Liver (tissue), 9 donors: Measurements from ENCODE around the gene SARDH. TPM values are rescaled to one million over a fixed set of nuclear protein-coding genes. Genes with fewer than 3 reads are reported as not detected.
"Not testable (repeated sequence)": the region's sequence is repeated elsewhere in the genome, so short reads cannot be mapped to it uniquely, and the experiment has no call there.

Experiments
- DNase-seq: peaks from one replicate; pipeline ENCODE4 v3.0.0-alpha.2; 2017; ENCODE audit warnings: low spot score
- H3K27ac ChIP-seq, 2 donors: one replicate each; pipeline ENCODE4 v1.7.0; 2013; ENCODE audit warnings: inconsistent platforms in 2 of 2, low read length in 2 of 2, control low read depth in 1 of 2, low read depth in 1 of 2, mild to moderate bottlenecking in 1 of 2
- H3K27me3 ChIP-seq, 4 donors: one replicate each; pipeline versions ENCODE4 v1.6.1 to v1.7.0; 2013; ENCODE audit warnings: low read length in 3 of 4, inconsistent platforms in 1 of 4, mild to moderate bottlenecking in 1 of 4, moderate library complexity in 1 of 4; ENCODE audit not compliant: control insufficient read depth in 4 of 4, insufficient read depth in 4 of 4
- H3K36me3 ChIP-seq, 4 donors: one replicate each; pipeline versions ENCODE4 v1.6.1 to v1.7.0; 2013; ENCODE audit warnings: low read length in 3 of 4, mild to moderate bottlenecking in 3 of 4, low read depth in 1 of 4, moderate library complexity in 1 of 4; ENCODE audit not compliant: control insufficient read depth in 4 of 4, insufficient read depth in 3 of 4
- H3K4me1 ChIP-seq, 4 donors: one replicate each; pipeline versions ENCODE4 v1.6.1 to v1.7.0; 2013; ENCODE audit warnings: low read length in 3 of 4, mild to moderate bottlenecking in 3 of 4, moderate library complexity in 1 of 4; ENCODE audit not compliant: control insufficient read depth in 4 of 4, insufficient read depth in 4 of 4
- H3K4me3 ChIP-seq, 3 donors: one replicate each; pipeline versions ENCODE4 v1.6.1 to v1.7.0; 2013; ENCODE audit warnings: low read length in 3 of 3, control low read depth in 1 of 3, low read depth in 1 of 3, mild to moderate bottlenecking in 1 of 3
- H3K9ac ChIP-seq, 2 donors: one replicate each; pipeline ENCODE4 v1.7.0; 2013; ENCODE audit warnings: low read length in 2 of 2, mild to moderate bottlenecking in 2 of 2, moderate library complexity in 2 of 2, control low read depth in 1 of 2, low read depth in 1 of 2
- H3K9me3 ChIP-seq, 4 donors: one replicate each; pipeline versions ENCODE4 v1.6.1 to v1.7.0; 2013; ENCODE audit warnings: low read length in 3 of 4; ENCODE audit not compliant: control insufficient read depth in 4 of 4
- EGR1 ChIP-seq, 2 donors: IDR thresholded peaks; 2 replicates each; pipeline ENCODE4 v1.6.1; 2016 to 2018; ENCODE audit warnings: antibody characterized with exemption in 2 of 2, low read depth in 2 of 2
- FOXA1 ChIP-seq: IDR thresholded peaks from 2 replicates; pipeline ENCODE4 v1.6.1; 2016; ENCODE audit warnings: antibody characterized with exemption
- FOXA2 ChIP-seq: IDR thresholded peaks from 2 replicates; pipeline ENCODE4 v1.6.1; 2016; ENCODE audit warnings: antibody characterized with exemption
- GABPA ChIP-seq, 2 donors: IDR thresholded peaks in 1 of 2; conservative IDR thresholded peaks in 1 of 2; 2 replicates each; pipeline ENCODE4 v1.6.1; 2016; ENCODE audit warnings: antibody characterized with exemption in 2 of 2, mild to moderate bottlenecking in 1 of 2, moderate library complexity in 1 of 2
- HNF4A ChIP-seq, 2 donors: conservative IDR thresholded peaks; 2 replicates each; pipeline ENCODE4 v1.6.1; 2016; ENCODE audit warnings: antibody characterized with exemption in 2 of 2, mild to moderate bottlenecking in 2 of 2
- NR2F2 ChIP-seq: IDR thresholded peaks from 2 replicates; pipeline ENCODE4 v1.6.1; 2016; ENCODE audit warnings: antibody characterized with exemption
- RAD21 ChIP-seq, 2 donors: IDR thresholded peaks; 2 replicates each; pipeline ENCODE4 v1.6.1; 2016; ENCODE audit warnings: antibody characterized with exemption in 2 of 2, mild to moderate bottlenecking in 2 of 2
- REST ChIP-seq: IDR thresholded peaks from 2 replicates; pipeline ENCODE4 v1.6.1; 2016; ENCODE audit warnings: antibody characterized with exemption, mild to moderate bottlenecking
- RXRA ChIP-seq, 2 donors: IDR thresholded peaks; 2 replicates each; pipeline ENCODE4 v1.6.1; 2017 to 2018; ENCODE audit warnings: antibody characterized with exemption in 2 of 2, mild to moderate bottlenecking in 1 of 2
- SP1 ChIP-seq: IDR thresholded peaks from 2 replicates; pipeline ENCODE4 v1.6.1; 2018; ENCODE audit warnings: antibody characterized with exemption, mild to moderate bottlenecking
- TAF1 ChIP-seq: conservative IDR thresholded peaks from 2 replicates; pipeline ENCODE4 v1.6.1; 2016; ENCODE audit warnings: antibody characterized with exemption, mild to moderate bottlenecking
- YY1 ChIP-seq: IDR thresholded peaks from 2 replicates; pipeline ENCODE4 v1.6.1; 2016; ENCODE audit warnings: antibody characterized with exemption, mild to moderate bottlenecking
- WGBS: extraction: QIAGEN DNeasy Blood & Tissue Kit; methylation state at CpG from one replicate; pipeline ENCODE4 v1.1.7; 2013; 5-methylcytosine and 5-hydroxymethylcytosine counted together
- polyA plus RNA-seq, 2 donors: library from polyadenylated mRNA; stranded (reverse) in 1 of 2; unstranded in 1 of 2; fragments of 200-250 nt in 1 of 2; fragments of >200 nt in 1 of 2; fragmentation: Nextera tagmentation in 1 of 2; extraction: Ambion mirVana in 1 of 2; gene quantifications; one replicate each; pipeline versions ENCODE4 v1.2.1 to v1.2.3, GENCODE V29; 2013 to 2015
- total RNA-seq, 2 donors: library from RNA; depleted of rRNA; stranded (reverse); fragments of >200 nt; gene quantifications; one replicate each; pipeline ENCODE4 v1.2.3, GENCODE V29; 2014
- donor health status: healthy.
- donor health status: healthy.
- donor health status: healthy.
- donor health status: healthy.
- donor health status: healthy.

SARDH gene
- total and polyA plus RNA-seq, 4 donors = 53.7 to 291 (median 63.4) TPM

DNA sequence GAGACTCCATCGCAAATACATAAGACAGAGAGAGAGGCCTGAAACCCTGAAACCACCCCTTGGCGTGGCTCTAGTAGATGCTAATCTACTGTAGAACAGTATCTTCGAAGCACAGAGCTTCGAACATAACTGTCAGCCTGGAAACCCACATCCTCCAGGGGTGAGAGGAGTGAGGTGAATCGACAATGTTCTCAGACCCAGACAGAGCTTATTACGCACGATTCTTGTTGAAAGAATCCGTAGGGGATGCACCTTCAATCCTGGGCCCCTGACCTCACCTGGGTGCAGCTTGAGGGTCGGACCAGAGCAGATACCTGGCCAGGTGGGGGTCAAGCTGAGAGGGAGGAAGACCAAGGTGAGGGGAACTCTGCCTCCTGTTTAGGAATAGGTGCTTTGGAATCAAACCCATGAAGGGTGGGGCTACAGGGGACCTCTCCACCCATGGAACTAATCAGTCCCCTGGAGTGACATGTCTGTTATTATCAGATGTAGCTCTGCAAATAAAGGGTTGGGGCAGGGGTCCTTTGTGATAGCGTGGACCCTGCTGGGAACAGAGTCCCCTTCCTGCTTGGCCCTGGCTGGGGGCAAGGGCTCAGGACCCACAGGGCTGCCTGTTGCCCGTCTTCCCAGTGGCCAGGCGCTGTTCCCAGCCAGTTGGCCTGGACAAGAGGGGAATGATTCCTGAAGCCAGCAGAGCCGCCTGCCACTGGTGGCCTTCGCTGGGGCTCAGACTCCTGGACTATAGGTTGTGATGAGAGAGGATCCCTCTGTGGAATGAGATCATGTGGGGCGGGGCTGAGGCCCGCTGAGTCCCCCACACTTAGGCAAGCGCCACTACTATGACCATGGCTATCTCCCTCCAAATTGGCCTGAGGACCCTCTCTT is 60.8 kb downstream of the SARDH start:
- peak overlapping the region in 1 of 2 donors; percentile 40 for H3K27ac ChIP-seq
- no peaks in the 10 kb centered on the region for H3K4me1 ChIP-seq
- WGBS = 93% methylated on average over 17 of the region's 17 CpGs
- H3K9me3 ChIP-seq = no peaks in the 10 kb centered on the region
- TF ChIP-seq FOXA2 = no peak
- no peak for TF ChIP-seq HNF4A (conservative IDR thresholded peaks at IDR 0.05)
- TF ChIP-seq TAF1 = no peak
- no peak for TF ChIP-seq SP1
- TF ChIP-seq GABPA (IDR thresholded peaks at IDR 0.05 in 1 of 2, conservative IDR thresholded peaks at IDR 0.05 in 1 of 2) = no peak
- no peak for TF ChIP-seq RAD21 (IDR thresholded peaks at IDR 0.05)
- TF ChIP-seq REST = no peak
- TF ChIP-seq NR2F2 = no peak
- TF ChIP-seq EGR1 (IDR thresholded peaks at IDR 0.05; ENCODE audit: low read depth in 2 of 2) = no peak
- TF ChIP-seq YY1 = no peak
- TF ChIP-seq FOXA1 = no peak
- H3K9ac ChIP-seq = no peak overlapping the region
- H3K27me3 ChIP-seq = no peaks in the 10 kb centered on the region
- DNase-seq = no peak
- no peak overlapping the region for H3K4me3 ChIP-seq
- peaks cover 7 to 34% (median 19%) of the 10 kb centered on the region in 4 donors for H3K36me3 ChIP-seq

- Histone ChIP-seq H3K9me3 (no peaks in the 10 kb centered on the region), H3K36me3 (peaks cover 9 to 37% (median 17%) of the 10 kb centered on the region in 4 donors), H3K27ac (peak overlapping the region; percentile 0 to 35), H3K27me3 (no peaks in the 10 kb centered on the region), H3K4me3 (no peak overlapping the region), H3K9ac (no peak overlapping the region), H3K4me1 (no peaks in the 10 kb centered on the region)
- DNase-seq = no peak
- 70% methylated on average over 10 of the region's 10 CpGs for whole genome bisulfite sequencing
- TF ChIP-seq RXRA (IDR thresholded peaks at IDR 0.05) = peak; percentile 16 to 48
- TF ChIP-seq RAD21 (IDR thresholded peaks at IDR 0.05) = peak in 1 of 2 donors; percentile 21
- TF ChIP-seq NR2F2 = peak; percentile 96
- no peak for TF ChIP-seq SP1
Measured at GRCh38 chr9:133676450-133676849, 61.7 kb downstream of the SARDH start.

DNA sequence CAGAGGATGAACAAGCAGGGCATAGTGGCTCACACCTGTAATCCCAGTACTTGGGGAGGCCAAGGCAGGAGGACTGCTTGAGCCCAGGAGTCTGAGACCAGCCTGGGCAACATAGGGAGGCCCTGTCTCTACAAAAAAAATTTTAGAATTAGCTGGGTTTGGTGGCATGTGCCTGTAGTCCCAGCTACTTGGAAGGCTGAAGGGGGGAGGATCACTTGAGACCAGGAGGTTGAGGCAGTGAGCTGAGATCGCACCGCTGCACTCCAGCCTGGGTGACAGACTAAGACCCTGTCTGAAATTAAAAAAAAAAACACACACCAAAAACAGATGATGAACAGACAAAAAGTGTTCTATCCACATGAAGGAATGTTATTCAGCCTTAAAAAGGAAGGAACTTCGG is 62.4 kb downstream of the SARDH start:
- not testable (repeated sequence) for H3K9ac ChIP-seq, DNase-seq, H3K4me3 ChIP-seq, H3K27me3 ChIP-seq, H3K9me3 ChIP-seq, H3K4me1 ChIP-seq
- H3K27ac ChIP-seq = peak overlapping the region in 1 of 2 donors; percentile 0
- 90% methylated on average over 3 of the region's 3 CpGs for WGBS
- H3K36me3 ChIP-seq = peaks cover 6 to 40% (median 18%) of the 10 kb centered on the region in 4 donors
